ENCODE results near the gene KXD1.
"Not testable (repeated sequence)": the region's sequence is repeated elsewhere in the genome, so short reads cannot be mapped to it uniquely, and the experiment has no call there.

The KXD1 gene

DNA sequence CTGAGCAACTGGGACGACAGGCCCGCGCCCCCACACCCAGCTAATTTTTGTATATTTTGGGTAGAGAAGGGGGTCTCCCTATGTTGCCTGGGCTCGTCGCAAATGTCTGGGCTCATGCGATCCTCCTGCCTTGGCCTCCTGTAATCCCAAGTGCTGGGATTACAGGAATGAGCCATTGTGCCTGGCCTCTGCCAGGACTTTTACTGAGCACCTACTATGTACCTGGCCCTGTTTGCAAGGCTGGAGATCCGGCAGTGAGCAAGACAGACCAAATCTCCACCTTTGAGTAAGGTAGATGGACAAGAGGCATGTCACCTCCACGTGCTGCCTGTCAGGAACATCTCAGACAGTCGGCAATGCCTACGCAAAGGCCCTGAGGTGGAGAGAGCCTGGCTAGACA is 21.2 kb upstream of the KXD1 start:
- DNase-seq (ENCODE audit: low read depth in 2 of 2) = no peak

DNA sequence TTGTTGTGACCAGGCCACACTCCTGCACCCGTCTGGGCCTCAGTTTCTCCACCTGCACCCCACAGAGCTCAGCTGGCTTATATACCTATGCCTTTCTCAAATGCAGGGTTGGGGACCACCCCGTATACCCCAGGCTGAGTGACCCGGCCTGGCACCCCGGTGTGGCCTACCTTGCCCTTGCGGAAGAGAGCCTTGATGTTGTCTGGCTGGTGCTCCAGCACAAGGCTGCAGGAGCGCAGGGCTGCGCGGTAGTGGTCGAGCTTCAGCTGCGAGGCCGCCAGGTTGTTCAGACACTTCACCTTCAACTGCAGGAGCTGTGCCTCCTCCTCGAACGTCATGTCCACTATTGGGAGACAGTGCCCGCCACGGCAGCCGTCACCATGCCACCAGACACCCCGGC is 20.2 kb upstream of the KXD1 start:
- no peak for DNase-seq (ENCODE audit: low read depth in 2 of 2)

DNA sequence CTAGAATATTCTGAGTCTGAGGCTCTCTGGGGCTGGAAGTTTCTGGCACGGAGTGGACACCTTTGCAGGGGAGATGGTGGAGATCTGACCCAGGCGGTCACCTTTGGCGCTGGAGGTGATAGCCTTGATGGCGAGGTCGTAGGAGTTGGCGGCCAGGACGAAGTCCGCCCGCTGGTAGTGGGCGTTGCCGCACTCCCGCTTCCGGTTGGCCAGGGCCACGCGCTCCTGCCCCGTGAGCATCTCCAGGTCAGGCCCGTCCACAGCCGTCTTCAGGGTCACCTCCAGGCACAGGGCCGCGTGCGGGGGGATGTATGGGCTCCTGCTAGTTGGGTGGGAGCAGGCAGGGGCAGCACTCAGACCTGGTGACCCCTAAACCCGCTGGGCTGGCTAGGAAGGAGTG is 19.6 kb upstream of the KXD1 start:
- DNase-seq (ENCODE audit: low read depth in 2 of 2) = no peak

DNA sequence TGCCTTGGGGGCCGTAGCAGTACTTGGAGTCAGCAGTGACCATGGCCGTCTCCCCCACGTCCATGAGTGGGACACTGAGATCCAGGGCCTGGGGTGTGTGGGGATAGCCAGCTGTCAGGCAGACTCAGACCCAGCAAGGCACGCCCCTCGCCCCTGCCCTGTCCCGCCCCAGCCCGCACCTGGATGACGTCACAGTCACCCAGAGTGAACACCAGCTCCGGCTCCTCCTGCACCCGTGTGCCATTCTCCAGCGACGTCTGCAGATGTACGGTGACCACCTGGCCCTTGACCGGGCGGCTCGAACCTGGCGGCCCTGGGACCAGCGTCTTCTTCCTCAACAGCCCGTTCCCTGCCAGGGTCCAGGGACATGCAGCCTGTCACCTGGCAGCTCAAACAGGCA is 18.3 kb upstream of the KXD1 start:
- DNase-seq (ENCODE audit: low read depth in 2 of 2) = no peak

DNA sequence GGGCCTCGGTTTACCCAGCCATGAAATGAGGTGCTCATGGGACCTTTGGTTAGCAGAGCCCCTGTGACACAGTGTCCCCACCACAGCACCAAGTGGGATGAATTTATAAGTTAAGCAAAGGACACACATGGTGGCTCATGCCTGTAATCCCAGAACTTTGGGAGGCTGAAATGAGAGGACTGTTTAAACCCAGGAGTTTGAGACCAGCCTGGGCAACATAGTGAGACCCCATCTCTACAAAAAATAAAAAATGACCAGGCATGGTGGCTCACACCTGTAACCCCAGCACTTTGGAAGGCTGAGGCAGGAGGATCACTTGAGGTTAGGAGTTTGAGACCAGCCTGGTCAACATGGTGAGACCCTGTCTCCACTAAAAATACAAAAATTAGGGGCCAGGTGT is 17.5 kb upstream of the KXD1 start:
- not testable (repeated sequence) for DNase-seq (ENCODE audit: low read depth in 2 of 2)

DNA sequence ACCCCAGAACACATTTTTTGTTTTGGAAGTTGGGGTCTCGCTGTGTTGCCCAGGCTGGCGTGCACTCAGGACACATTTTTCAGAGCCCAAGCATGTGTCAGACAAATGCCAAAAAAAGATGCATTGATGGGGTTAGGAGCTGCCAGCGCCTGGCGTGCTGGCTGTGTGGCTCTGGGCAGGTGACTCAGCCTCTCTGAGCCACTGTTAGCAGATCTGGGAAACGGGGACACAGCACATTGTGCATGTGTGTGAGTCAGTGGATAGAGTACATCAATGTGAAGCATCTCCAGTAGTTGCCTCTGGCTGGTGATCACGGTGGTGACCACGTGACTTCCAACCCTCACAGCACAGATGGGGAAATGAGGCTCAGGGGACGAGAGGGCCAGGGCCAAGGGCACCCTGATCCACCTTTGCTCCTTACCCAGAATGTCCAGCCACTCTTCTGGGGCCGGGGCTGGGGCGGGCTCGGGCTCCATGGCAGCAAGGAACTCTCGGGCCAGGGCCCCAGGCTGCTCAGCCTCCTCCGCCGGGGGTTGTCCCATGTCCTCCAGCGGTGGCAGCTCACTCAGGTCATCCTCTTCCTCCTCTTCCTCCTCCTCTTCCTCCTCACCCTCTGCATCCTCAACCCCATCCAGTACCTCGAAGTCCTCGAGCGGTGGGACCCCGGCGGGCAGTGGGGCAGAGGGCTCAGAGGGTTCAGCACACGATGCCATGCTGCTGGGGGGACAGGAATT is 16.2 kb upstream of the KXD1 start:
- DNase-seq (ENCODE audit: low read depth in 2 of 2) = no peak

DNA sequence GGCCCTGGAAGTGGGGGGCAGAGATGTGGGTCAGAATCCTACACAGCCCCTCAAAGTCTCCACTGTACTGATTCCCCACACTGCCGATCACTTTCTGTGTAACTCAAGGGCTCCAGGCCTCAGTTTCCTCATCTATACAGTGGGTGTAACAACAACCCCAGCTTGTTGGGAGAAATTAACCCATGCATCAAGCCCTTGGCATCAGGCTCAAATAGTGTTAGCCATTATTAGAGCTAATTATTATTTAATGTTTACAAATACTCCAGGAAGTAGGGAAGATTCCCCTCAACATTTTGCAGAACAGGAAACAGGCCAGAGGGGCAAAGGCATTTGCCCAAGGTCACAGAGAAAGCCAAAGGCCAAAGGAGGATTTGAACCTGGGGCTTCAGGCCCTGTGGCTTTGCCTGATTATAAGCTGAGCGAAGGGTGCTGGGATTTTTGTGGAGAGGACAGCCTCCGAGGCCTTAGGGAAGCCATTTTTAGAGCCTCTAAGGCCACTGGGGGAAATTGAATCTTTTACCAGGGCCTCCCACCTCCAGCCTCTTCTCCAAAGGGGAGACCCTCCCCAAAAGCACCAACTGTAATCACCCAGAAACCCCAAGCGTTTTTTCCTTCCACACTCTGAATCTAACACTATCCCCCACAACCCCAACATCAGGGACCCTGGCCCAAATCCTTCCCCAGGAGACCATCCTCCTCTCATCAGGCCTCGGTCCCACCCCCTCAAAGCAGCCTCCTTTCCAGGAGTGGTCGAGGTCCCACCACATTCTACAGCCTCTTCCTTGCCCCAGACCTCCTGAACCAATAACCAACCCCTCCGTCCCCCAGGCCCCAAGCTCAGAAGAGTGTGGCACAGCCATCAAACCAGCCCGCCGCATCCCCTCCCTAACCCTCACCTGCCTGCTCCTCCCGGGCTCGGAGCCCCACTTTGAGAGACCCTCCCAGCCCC is 15.4 kb upstream of the KXD1 start:
- DNase-seq (ENCODE audit: low read depth in 2 of 2) = no peak

DNA sequence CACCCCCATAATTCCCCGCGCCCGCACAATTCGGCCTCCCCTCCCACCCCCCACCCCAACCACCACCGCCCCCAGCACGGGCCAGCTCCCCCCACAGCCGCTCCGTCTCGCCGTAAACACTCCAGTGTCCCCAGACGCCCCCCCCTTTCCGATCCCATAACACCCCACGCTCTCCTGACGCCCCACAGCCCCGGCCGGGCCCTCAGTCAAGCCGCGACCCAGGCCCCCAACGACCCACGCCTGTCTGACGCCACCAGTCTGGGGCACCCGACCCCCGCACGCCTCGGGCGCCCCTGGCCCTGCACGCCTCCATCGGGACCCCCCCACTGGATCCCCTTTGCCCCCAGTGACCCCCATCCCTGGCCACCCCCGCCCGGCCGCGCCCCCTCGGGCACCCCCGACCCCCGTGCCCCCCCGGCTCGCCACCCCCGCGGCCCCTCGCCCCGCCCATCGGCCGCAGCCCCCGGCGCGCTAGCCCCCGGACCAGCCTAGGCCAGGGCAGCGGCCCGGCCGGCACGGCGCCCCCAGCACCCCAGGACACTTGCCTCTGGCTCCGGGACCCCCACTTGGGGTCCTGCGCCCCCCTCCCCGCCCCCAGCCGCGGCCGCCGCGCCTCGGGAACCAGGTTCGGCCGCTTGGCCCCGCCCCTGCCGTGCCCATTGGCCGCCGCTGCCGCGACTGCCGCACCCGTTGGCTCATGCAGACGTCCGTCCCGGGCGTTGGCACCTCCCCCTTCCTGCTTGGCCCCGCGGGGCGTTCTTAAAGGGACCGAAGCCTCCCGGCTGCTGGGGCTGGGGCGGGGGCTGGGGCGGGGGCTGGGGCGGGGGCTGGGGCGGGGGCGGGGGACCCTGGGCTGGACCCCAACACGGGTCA is 14.5 kb upstream of the KXD1 start, which contains the start of gene FKBP8:
FKBP8 (minus strand) TSS at position 633 of the 873 bp plus-strand sequence. CDS start 1,603 bp downstream, outside the sequence.
- DNase-seq (ENCODE audit: low read depth in 2 of 2) = peak; percentile 89 to 94

DNA sequence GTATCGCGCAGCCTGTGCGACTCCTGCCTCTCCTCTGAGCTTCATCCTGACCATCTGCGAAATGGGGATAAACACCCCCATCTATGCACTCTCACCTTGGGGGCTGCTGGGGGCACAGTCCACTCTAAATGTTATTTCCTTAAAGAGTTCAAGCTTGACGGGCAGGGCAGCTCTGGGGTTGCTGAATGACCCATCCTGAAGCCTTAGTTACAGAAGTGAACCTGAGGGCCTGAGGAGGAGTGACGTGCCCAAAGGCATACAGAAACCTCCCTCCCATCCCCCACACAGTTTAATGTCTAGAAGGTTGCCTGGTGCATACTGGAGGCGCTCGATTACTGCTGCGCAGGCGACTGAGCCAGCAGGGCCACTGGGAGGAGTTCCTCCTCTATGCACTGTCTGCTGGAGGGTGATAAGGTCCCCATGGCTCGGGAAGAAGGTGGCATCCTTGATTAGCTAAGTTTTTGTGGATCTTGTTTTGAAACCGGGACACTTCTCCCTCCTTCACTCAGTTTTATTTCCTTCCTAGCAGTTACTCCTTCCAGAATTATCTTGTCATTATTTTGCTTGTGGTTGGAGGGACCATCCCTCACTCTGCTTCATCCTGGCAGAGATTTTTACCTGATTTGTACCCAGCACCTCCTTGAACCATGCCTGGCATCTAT is 13.7 kb upstream of the KXD1 start:
- peak; percentile 69 to 81 for DNase-seq (ENCODE audit: low read depth in 2 of 2)

DNA sequence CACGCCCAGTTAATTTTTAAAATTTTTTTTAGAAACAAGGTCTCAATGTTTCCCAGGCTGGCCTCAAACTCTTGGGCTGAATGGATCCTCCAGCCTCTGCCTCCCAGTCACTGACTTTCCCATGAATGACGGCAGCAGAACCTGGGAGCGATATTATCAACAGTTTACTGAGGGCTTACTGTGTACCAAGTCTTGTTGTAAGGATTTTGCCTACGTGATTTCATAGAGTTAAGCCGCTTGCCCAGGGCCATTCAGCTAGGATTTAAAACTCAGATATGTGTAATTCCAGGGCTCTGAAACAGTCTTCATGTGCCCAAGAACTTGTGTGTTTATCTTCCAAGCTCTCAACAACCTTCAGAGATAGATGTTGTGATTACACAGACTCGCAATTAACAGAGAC is 6.0 kb upstream of the KXD1 start:
- no peak for DNase-seq (ENCODE audit: low read depth in 2 of 2)

DNA sequence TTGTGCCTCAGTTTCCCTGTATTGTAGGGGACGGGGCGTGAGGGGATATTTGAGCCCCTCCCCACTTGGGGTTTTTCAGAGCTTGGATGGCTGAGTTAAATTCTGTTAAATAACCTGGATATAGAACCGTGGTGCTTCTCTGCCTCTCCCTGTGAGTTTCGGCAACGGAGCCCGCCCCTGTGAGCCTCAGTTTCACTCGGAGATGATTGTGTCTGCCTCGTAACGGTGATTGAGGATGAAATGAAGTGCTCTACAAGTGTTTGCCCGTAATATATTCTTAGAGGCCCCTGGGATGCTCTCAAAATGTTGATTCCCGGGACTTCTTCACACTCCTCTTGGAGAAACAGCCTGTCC is 509 bp downstream of the KXD1 start:
- no peak for DNase-seq (ENCODE audit: low read depth in 2 of 2)

DNA sequence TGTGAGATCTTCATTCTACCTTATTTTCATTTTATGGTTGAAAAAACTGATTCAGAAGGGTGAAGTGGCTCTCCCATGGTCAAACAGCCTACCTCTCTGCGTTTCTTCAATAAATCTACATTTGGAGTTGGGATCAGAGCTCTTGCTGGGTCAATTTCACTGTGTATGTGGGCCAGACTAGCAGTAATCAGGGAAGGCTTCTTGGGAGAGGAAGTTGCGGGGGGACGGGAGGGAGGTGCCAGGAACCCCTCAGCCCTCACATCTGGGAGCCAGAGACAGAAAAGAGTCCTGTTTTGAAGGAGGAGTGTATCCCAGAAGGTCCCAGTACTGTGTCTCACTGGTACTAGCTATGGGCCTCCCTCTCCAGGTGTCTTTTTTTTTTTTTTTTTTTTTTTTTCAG is 934 bp downstream of the KXD1 start:
- DNase-seq (ENCODE audit: low read depth in 2 of 2) = no peak

DNA sequence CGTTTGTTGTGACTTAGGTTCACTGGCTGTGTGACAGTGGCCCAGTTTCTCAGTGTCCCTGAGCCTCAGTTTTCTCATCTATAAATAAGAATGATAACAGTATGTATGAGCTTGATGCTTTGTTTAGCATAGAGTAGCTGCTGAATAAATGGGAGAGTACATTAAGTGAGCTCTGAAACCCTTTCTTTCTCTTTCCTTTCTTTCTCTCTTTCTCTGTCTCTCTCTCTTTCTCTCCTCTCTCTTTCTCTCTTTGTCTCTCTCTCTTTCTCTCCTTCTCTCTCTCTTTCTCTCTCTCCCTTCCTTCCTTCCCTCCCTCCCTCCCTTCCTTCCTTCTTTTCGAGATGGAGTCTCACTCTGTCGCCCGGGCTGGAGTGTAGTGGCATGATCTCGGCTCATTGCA is 2.0 kb downstream of the KXD1 start:
- DNase-seq (ENCODE audit: low read depth in 2 of 2) = no peak

DNA sequence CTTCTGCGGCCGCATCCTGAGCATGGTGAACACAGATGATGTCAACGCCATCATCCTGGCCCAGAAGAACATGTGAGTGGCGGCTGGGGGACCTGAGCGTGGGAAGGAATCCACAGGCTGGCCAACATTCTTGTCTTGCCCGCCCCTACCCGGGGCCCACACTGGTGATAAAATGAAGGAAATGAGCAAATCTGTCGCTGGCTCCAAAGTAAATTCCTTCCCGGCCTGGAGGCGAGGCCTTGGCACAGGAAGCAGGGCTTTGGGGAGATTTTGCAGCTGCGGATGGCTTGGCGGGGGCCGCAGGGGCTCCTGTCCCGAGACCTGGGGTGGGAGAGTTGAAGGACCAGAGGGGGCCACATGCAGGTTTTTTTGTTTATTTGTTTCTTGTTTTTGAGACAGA is 4.4 kb downstream of the KXD1 start:
- DNase-seq (ENCODE audit: low read depth in 2 of 2) = no peak

DNA sequence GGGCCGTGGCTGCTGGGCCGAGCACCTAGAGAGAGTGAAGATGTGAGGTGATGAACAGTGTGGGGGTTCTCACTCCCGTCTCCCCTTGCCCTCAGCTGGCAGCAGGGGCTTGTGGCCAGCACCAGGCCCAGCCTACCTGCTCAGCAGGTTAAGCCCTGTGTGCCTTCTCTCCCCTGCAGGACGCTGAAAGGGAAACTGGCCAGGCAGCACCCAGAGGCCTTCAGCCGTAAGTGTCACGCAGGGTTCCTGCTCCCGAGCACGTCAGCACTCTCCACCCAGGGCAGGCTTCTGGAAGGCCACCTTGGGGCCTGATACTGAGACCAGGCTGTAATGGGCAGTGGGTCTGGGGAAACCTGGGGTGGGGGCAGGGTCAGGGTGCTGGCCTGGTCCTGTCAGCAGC is 9.3 kb downstream of the KXD1 start:
- no peak for DNase-seq (ENCODE audit: low read depth in 2 of 2)

DNA sequence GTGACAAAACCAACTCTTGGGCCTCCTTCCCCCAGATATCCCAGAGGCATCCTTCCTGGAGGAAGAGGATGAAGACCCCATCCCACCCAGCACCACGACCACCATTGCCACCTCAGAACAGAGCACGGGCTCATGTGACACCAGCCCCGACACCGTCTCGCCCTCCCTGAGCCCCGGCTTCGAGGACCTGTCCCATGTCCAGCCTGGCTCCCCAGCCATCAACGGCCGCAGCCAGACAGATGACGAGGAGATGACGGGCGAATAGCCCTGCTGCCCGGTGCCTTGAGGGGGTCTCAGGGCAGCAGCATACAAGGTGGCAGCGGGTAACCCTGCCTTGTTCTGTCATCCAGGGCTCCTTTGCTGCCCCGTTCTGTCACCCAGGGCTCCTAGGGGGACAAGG is 10.7 kb downstream of the KXD1 start:
- no peak for DNase-seq (ENCODE audit: low read depth in 2 of 2)

DNA sequence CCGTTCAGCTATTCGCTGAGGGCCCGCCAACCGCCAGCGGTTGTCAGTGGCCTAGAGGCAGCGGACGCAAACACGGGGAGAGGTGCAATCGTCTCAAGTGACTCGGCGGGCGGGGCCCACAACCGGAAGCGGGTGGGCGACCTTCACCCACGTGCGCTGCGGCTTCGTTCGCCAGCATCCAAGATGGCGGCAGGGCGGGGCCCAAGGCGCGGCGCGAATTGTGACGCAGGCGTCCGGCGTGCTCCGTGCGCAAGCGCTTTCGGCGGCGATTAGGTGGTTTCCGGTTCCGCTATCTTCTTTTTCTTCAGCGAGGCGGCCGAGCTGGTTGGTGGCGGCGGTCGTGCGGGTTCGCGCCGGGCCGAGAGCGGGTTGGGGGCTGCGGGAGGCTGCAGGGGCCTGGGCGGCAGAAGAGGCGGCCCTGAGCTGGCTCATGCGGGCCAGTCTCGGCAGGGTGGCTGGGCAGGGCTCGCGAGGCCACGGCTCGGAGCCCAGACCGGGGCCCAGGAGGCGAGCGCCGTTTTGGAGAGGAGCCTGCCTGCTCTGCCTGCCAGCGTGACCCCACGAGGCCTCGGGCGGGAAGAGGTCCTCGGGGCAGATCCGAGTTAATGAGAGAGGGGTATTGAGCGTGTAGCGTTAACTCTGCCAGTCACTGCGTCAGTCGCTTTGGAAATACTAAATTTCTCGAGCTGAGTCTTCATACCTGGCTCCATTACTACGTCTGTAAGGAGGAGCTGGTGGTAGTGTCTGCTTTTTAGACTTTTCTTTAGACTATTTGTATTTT is 14.1 kb downstream of the KXD1 start, which contains the start of gene UBA52:
UBA52 (plus strand) TSS at position 294 of the 781 bp plus-strand sequence. CDS start 1,444 bp downstream, outside the sequence.
- DNase-seq (ENCODE audit: low read depth in 2 of 2) = peak; percentile 97 to 98

DNA sequence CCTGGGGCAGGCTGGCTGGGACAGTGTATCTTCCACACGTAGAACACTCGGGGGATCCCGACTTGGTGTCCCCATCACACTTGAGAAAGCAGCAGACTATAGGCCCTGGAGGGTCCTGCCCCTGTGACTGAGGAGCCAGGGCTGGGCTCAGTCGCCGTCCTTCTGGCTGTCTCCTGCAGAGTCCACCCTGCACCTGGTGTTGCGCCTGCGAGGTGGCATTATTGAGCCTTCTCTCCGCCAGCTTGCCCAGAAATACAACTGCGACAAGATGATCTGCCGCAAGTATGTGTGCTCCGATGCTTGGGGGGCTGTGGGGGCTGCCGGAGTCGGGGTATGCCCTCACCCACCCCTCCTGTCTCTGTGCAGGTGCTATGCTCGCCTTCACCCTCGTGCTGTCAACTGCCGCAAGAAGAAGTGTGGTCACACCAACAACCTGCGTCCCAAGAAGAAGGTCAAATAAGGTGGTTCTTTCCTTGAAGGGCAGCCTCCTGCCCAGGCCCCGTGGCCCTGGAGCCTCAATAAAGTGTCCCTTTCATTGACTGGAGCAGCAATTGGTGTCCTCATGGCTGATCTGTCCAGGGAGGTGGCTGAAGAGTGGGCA is 17.1 kb downstream of the KXD1 start:
- no peak for DNase-seq (ENCODE audit: low read depth in 2 of 2)

DNA sequence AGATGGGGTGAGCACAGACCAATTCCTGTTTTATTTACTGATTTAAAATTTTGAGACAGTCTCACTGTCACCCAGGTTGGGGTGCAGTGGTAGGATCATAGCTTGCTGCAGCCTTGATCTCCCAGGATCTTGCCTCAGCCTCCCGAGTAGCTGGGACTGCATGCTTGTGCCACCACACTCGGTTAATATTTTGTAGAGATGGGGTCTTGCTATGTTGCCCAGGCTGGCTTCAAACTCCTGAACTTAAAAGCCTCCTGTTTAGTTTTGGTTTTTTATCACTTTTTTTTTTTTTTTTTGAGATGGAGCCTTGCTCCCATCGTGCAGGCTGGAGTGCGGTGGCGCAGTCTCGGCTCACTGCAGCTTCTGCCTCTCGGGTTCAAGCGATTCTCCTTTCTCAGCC is 18.7 kb downstream of the KXD1 start:
- DNase-seq (ENCODE audit: low read depth in 2 of 2) = no peak

DNA sequence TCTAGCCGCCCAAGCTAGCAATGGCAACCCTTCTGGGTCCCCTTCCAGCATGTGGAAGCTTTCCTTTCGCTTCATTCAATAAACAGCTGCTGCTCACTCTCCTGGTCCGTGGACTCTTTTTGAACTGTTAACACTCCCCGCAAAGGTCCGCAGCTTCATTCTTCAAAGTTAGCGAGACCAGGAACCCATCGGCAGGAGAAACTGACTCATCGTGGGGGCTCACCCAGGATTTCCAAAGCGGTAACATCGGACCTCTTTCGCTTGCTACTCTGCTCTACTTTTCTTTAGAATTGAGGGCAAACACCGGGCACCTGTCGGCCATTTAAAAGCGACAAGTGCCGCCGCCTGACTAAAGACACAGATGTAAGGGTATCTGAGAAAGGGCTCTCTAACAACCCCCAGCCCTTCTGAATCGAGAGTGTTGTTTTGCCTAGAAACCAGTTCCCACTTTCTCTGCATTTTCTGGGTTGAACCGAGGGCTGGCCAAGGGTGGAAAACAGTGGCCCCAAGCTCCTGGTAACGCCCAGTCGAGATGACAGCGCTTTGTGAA is 19.8 kb downstream of the KXD1 start:
- DNase-seq (ENCODE audit: low read depth in 2 of 2) = no peak
